Left lung (tissue), 10 donors: ENCODE results near the gene KRTAP10-6. TPM values are rescaled to one million over a fixed set of nuclear protein-coding genes. Genes with fewer than 3 reads are reported as not detected.
"Not testable (repeated sequence)": the region's sequence is repeated elsewhere in the genome, so short reads cannot be mapped to it uniquely, and the experiment has no call there.

ENCODE experiments used
- ATAC-seq: fragments of 200-7000 bp; cut with Tn5 transposase; one replicate; pipeline ENCODE4 v1.9.1; 2020; ENCODE audit warnings: moderate library complexity
- DNase-seq, 4 donors: peaks; one replicate each; pipeline ENCODE4 v3.0.0-alpha.2; 2013 to 2020
- H3K27ac ChIP-seq, 2 donors: fragments of 200-600 bp; sonication (generic) in 1 of 2; one replicate each; pipeline versions ENCODE4 v1.5.0 to v1.8.0; 2020 to 2021
- H3K27me3 ChIP-seq, 2 donors: fragments of 200-600 bp; sonication (generic) in 1 of 2; one replicate each; pipeline versions ENCODE4 v1.5.0 to v1.8.0; 2020 to 2021
- H3K36me3 ChIP-seq, 2 donors: fragments of 200-600 bp; sonication (generic) in 1 of 2; one replicate each; pipeline versions ENCODE4 v1.5.0 to v1.8.0; 2020 to 2021
- H3K4me1 ChIP-seq, 2 donors: fragments of 200-600 bp; one replicate each; pipeline ENCODE4 v1.8.0; 2021
- H3K4me3 ChIP-seq, 2 donors: fragments of 200-600 bp; sonication (generic) in 1 of 2; one replicate each; pipeline versions ENCODE4 v1.5.0 to v1.8.0; 2020 to 2021; ENCODE audit warnings: mild to moderate bottlenecking in 1 of 2
- H3K9me3 ChIP-seq, 2 donors: fragments of 200-600 bp; sonication (generic) in 1 of 2; one replicate each; pipeline versions ENCODE4 v1.5.0 to v1.8.0; 2020 to 2021
- intact Hi-C, 2 donors: fragments of 100-400 bp; cut with DNase I; formaldehyde crosslinking; loops; one replicate each; pipeline versions ENCODE4 v1.11.2 to v1.14.2; 2022
- polyA plus RNA-seq, 6 donors: library from polyadenylated mRNA; unstranded; fragments of 120-200 nt; gene quantifications; one replicate each; pipeline ENCODE4 v1.2.1, GENCODE V29; 2013; ENCODE audit not compliant: insufficient read length in 6 of 6
- total RNA-seq, 2 donors: library from RNA; stranded (reverse); fragmentation: NEBNext Ultra II Directional; extraction: Animal tissue kit (Norgen Biotek cat#: 25700); gene quantifications; one replicate each; pipeline ENCODE4 v1.2.1, GENCODE V29; 2021
- TF ChIP-seq, protein P1 (sequence below), 2 donors: fragments of 200-600 bp; sonication (generic) in 1 of 2; IDR thresholded peaks; one replicate each; pipeline versions ENCODE4 v1.5.0 to v1.8.0; 2021; ENCODE audit warnings: antibody characterized with exemption in 2 of 2
- donor health status: DM: no; HTN: yes; CAD: no.
- donor health status: DM: no; HTN: no; CAD: no.

Gene KRTAP10-6
- total and polyA plus RNA-seq, 8 donors: not detected

GRCh38 chr21:44628707-44629391 is 36.5 kb upstream of the KRTAP10-6 start:
- Histone ChIP-seq H3K36me3 (no peaks in the 10 kb centered on the region), H3K4me3 (no peak overlapping the region), H3K9me3 (peaks cover 3 to 37% of the 10 kb centered on the region in 2 donors), H3K27ac (no peak overlapping the region), H3K4me1 (no peaks in the 10 kb centered on the region), H3K27me3 (peaks cover 0 to 26% of the 10 kb centered on the region in 2 donors)
- TF ChIP-seq, protein P1, sequence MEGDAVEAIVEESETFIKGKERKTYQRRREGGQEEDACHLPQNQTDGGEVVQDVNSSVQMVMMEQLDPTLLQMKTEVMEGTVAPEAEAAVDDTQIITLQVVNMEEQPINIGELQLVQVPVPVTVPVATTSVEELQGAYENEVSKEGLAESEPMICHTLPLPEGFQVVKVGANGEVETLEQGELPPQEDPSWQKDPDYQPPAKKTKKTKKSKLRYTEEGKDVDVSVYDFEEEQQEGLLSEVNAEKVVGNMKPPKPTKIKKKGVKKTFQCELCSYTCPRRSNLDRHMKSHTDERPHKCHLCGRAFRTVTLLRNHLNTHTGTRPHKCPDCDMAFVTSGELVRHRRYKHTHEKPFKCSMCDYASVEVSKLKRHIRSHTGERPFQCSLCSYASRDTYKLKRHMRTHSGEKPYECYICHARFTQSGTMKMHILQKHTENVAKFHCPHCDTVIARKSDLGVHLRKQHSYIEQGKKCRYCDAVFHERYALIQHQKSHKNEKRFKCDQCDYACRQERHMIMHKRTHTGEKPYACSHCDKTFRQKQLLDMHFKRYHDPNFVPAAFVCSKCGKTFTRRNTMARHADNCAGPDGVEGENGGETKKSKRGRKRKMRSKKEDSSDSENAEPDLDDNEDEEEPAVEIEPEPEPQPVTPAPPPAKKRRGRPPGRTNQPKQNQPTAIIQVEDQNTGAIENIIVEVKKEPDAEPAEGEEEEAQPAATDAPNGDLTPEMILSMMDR (IDR thresholded peaks at IDR 0.05): no peak
- DNase-seq (peak in 1 of 4 donors; percentile 39), ATAC-seq (no peak)
- intact Hi-C loops: no loop called here

DNA sequence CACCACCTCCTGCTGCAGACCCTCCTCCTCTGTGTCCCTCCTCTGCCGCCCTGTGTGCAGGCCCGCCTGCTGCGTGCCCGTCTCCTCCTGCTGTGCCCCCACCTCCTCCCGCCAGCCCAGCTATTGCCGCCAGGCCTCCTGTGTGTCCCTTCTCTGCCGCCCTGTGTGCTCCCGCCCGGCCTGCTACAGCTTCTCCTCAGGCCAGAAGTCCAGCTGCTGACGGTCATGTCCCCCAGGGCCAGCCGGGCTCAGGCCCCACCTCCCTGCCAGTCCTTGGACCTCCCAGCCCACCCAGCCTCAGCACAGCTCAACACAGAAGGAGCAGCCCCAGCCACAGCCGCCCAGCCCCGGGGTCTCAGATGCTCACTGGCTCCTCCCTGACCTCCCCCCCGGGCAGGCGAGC is 35.5 kb upstream of the KRTAP10-6 start:
- ATAC-seq, H3K4me3 ChIP-seq, H3K27ac ChIP-seq, intact Hi-C loops, H3K4me1 ChIP-seq, H3K36me3 ChIP-seq: not testable (repeated sequence)
- peak in 1 of 4 donors; percentile 34 for DNase-seq
- Histone ChIP-seq H3K27me3 (peaks cover 0 to 26% of the 10 kb centered on the region in 2 donors), H3K9me3 (peaks cover 3 to 47% of the 10 kb centered on the region in 2 donors)

- H3K4me1 ChIP-seq, H3K4me3 ChIP-seq, ATAC-seq, H3K36me3 ChIP-seq, intact Hi-C loops, H3K27ac ChIP-seq: not testable (repeated sequence)
- DNase-seq: peak in 1 of 4 donors; percentile 39
- H3K27me3 ChIP-seq: peaks cover 0 to 26% of the 10 kb centered on the region in 2 donors
- H3K9me3 ChIP-seq: peaks cover 3 to 43% of the 10 kb centered on the region in 2 donors
Observed at GRCh38 chr21:44627181-44627822, 35.0 kb upstream of the KRTAP10-6 start.

DNA sequence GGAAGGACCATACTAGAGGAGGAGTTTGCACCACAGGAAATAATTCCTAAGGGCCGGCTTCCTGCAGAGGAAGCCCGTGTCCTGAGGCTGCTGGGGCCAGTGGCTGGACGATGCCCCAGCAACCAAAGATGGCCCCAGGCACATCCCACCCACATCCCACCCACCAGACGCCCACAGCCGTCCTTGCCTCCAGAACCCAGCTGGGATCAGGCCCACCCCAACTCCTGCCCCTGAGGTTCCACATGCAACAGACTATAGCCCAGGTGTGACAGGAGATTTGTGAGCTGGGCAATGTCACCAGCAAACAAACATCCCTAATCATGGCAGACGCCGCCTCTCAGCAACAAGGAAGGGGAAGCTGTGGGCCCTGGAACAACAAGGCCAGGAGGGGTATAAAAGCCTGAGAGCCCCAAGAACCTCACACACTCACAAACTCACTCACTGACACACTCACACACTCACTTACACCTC is 34.4 kb upstream of the KRTAP10-6 start, which contains the start of gene KRTAP10-9:
KRTAP10-9 (plus strand) TSS at position 421 of the 471 bp plus-strand sequence. CDS start 79 bp downstream, outside the sequence.
- H3K36me3 ChIP-seq: no peaks in the 10 kb centered on the region
- no peak within 1 kb of the TSS for H3K27ac ChIP-seq
- peak in 1 of 4 donors; percentile 31 for DNase-seq
- H3K27me3 ChIP-seq: peaks cover 0 to 26% of the 10 kb centered on the region in 2 donors
- no peaks in the 10 kb centered on the region for H3K4me1 ChIP-seq
- ATAC-seq: no peak
- H3K4me3 ChIP-seq: no peak within 1 kb of the TSS
- TF ChIP-seq, protein P1 (IDR thresholded peaks at IDR 0.05): no peak
- peaks cover 3 to 37% of the 10 kb centered on the region in 2 donors for H3K9me3 ChIP-seq
- intact Hi-C loops: no loop called here

GRCh38 chr21:44626262-44626661 is 34.0 kb upstream of the KRTAP10-6 start:
- TF ChIP-seq, protein P1 (IDR thresholded peaks at IDR 0.05): no peak
- H3K27me3 ChIP-seq: peaks cover 0 to 26% of the 10 kb centered on the region in 2 donors
- intact Hi-C loops: no loop called here

DNA sequence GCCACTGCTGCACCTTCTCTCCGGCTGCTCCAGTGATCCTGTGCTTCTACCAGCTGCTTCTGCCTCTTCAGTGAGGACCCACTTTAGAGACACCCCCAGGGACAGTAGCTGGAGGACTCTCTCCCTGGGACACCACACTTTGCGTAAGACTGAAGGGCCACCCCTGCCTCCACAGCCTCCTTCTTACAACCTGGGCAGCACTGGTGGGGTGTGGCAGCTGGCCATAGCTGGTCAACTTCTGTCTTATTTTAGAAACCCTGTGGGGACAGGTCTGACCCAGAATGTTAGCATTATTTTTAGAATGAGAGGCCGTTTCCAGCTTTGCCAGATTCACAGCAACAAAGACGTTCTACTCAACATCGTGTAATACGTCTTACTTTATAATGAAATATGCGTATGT is 33.5 kb upstream of the KRTAP10-6 start:
- no peak overlapping the region for H3K27ac ChIP-seq
- ATAC-seq (no peak), DNase-seq (no peak)
- H3K27me3 ChIP-seq: peaks cover 0 to 26% of the 10 kb centered on the region in 2 donors
- no peak overlapping the region for H3K4me3 ChIP-seq
- intact Hi-C loops: no loop called here
- no peaks in the 10 kb centered on the region for H3K4me1 ChIP-seq
- TF ChIP-seq, protein P1 (IDR thresholded peaks at IDR 0.05): no peak
- H3K36me3 ChIP-seq: no peaks in the 10 kb centered on the region
- peaks cover 3 to 32% of the 10 kb centered on the region in 2 donors for H3K9me3 ChIP-seq

More at GRCh38 chr21:44626262-44626661, 34.0 kb upstream of the KRTAP10-6 start:
- Histone ChIP-seq H3K4me3 (no peak overlapping the region), H3K36me3 (no peaks in the 10 kb centered on the region), H3K9me3 (peaks cover 3 to 33% of the 10 kb centered on the region in 2 donors), H3K4me1 (no peaks in the 10 kb centered on the region), H3K27ac (no peak overlapping the region)
- no peak for ATAC-seq
- DNase-seq: peak in 1 of 4 donors; percentile 64
